ENCODE data around the gene C1QC.

C1QC gene

GRCh38 chr1:22643381-22643780 is at the start of gene C1QC:
C1QC (plus strand) TSS chr1:22643633; CDS start chr1:22644024, 391 bp downstream.
- no peak for DNase-seq (ENCODE audit: low spot score)

DNA sequence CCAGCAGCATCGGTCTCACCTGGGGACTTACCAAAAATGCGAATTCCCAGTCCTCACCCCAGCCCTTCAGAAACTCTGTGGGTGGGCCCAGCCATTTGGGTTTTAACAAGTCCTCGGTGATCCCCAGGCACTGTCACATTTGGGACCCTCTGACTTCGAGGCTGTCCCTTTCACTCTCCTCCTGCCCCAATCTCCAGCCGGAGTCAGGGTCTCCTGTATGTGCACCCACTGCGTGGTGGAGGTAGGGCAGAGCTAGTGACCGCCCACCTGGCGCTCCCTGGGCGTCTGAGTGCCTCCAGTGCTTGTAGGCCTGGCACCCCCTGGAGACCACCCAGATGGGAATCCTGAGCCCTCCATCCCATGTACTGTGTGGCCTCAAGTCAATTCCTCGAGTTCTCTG is 49.0 kb upstream of the C1QC start:
- no peak for DNase-seq (ENCODE audit: low spot score)

DNA sequence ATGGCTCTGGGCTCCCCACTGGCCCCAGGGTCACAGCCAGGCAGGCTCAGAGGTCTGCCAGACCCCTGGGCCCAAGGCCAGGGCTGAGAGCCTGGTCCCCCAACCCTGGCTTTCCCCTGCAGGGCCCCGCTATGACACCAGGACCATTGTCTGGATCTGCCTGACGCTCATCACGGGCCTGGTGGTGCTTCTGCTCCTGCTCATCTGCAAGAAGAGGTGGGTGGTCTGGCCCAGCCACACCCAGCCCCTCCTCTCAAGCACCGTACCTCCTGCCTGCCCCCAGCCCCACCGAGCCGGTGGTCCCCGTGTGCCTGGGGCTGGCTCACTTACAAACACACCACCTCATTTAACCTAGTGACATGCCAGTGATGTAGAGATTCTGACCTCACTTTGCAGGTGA is 48.3 kb upstream of the C1QC start:
- no peak for DNase-seq (ENCODE audit: low spot score)

- DNase-seq (ENCODE audit: low spot score): no peak
Observed at GRCh38 chr1:22597301-22597965, 46.0 kb upstream of the C1QC start.

- no peak for DNase-seq (ENCODE audit: low spot score)
Observed at GRCh38 chr1:22597996-22598395, 45.4 kb upstream of the C1QC start.

GRCh38 chr1:22598736-22599135 is 44.7 kb upstream of the C1QC start:
- no peak for DNase-seq (ENCODE audit: low spot score)

DNA sequence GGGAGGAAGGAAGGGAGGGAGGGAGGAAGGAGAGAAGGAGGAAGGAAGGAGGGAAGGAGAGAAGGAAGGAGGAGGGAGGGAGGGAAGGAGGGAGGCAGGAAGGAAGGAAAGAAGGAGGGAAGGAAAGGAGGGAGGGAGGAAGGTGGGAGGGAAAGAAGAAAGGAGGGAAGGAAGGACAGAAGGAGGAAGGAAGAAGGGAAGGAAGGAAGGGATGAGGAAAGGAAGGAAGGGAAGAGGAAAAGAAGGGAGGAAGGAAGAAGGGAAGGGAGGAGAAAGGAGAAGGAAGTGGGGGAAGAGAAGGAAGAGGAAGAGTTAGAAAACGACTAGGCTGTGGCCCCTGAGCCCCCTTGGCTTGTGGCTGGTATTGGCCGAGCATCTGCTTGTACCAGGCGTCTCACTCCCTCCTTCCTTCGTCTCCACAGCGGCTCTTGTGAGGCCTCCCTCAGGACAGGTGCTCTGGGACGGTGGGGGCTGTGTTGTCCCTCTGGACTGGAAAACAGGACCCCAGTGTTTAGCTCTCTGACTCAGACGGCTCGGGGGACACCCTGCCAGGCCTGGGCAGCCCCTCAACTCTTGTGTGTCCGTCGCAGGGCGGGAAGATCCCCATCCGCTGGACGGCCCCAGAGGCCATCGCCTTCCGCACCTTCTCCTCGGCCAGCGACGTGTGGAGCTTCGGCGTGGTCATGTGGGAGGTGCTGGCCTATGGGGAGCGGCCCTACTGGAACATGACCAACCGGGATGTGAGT is 43.2 kb upstream of the C1QC start:
- no peak for DNase-seq (ENCODE audit: low spot score)

GRCh38 chr1:22600817-22601605 is 42.4 kb upstream of the C1QC start:
- DNase-seq (ENCODE audit: low spot score): no peak

GRCh38 chr1:22601610-22602009 is 41.8 kb upstream of the C1QC start:
- no peak for DNase-seq (ENCODE audit: low spot score)

DNA sequence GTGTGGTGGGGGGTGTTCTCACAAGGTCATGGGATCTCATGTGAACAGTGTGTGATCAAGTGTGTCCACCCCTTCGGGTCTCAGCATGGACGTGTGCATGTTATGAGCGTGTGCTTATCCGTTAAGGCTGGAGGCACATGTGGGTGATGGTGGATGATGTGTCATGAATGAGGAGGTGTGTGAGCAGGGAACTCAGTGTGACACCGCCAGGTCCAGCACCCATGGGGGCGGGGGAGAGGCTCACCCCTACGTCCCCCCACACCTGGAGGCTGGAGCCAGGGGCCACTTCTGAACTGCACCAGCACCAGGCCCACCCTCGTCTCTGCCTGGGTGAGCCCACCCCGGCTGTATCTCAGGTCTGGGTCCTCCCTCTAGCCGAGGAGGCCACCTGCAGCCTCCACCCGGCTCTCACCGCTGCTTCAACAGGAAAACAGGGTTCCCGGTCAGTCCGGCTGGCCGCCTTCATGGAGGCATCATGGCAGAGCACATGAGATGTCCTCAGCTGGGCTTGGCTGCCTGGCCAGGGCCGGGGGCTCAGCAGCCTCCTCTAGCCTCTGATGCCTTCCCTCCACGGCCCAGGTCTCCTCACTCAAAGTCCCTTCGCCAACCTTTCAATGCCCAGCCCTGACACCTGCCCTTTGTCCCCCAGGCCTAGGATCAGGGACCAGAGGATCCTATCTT is 41.2 kb upstream of the C1QC start:
- DNase-seq (ENCODE audit: low spot score): no peak

DNA sequence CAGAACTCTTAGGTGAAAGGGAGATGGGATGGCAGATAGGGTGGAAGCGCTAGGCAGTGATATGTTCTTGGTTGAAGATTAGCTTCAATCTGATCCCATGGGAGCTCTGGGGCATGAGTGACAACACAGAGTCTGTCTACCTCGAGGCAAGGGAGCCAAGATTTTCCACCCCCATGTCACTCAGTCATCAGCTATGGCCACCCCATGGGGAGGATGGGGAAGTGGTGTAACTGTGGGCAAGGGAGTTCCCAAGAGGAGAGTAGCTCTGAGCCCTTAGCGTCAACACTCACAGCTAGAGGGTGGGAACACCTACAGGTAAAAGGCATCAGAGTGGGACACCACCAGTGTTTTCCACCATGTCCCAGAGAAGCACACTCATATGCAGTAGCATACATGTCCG is 37.3 kb upstream of the C1QC start:
- DNase-seq (ENCODE audit: low spot score): no peak

GRCh38 chr1:22607154-22607553 is 36.3 kb upstream of the C1QC start:
- DNase-seq (ENCODE audit: low spot score): peak; percentile 40

GRCh38 chr1:22608361-22608760 is 35.1 kb upstream of the C1QC start:
- no peak for DNase-seq (ENCODE audit: low spot score)

DNA sequence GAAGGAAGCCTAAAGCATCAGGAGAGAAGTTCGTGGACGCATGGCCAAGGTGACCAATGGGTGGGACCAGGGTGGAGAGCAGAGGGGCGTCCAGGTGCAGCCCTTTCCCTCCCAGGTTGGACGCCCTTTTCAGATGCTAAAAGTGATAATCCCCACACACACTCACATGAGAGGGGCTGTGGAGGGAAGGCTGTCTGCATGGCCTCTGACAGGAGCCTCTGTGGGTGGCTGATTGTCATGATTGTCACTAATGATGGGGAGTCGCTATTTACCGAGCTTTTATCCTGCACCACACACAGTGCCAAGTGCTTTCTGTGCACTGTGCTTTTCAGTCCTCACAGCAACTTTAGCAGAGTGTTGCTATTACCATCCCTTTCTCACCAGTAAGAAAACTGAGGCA is 34.1 kb upstream of the C1QC start:
- DNase-seq (ENCODE audit: low spot score): no peak

- DNase-seq (ENCODE audit: low spot score): peak; percentile 65
Observed at GRCh38 chr1:22611530-22611947, 31.9 kb upstream of the C1QC start.

DNA sequence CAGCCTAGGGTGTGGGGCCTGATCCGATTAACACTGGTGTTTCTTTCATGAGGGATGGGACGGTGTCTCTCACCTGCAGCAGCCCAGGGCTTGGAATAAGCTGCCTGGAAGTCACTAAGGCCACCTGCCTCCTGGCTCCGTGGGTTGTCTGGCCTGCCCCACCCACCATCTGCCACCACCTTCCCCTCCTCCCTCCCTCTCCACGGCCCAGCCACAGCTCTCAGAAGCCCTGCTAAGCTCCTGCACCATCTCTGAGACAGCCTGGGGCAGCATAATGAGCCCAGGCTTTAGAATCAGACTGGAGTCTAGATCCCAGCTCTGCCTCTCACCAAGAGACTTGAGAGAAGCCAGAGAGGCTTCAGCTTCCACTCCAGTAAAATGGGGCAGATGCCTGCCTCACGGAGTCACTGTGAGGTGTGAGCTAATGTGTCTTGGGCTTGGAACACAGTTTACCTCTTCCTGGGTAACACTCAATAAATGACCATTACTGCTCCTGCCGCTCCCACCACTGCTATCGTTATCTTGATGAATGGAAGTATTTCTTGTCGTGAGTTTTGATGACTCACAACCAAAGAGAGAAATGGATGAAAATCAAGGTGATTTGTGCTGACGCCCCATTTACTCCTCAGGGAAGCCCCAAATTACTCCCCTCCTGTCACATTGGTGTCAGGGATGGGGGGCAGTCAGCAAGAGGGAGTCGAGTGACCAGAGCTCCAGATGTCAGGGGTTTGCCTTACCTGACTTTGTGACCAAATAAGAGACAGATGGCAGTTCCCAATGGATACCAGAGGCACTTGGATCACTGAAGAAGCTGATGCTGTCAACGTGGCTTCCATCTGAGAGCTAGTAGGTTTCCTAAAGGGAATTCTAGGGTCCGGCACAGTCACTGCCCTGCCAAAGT is 30.5 kb upstream of the C1QC start:
- no peak for DNase-seq (ENCODE audit: low spot score)

GRCh38 chr1:22613572-22613918 is 29.9 kb upstream of the C1QC start:
- DNase-seq (ENCODE audit: low spot score): no peak

DNA sequence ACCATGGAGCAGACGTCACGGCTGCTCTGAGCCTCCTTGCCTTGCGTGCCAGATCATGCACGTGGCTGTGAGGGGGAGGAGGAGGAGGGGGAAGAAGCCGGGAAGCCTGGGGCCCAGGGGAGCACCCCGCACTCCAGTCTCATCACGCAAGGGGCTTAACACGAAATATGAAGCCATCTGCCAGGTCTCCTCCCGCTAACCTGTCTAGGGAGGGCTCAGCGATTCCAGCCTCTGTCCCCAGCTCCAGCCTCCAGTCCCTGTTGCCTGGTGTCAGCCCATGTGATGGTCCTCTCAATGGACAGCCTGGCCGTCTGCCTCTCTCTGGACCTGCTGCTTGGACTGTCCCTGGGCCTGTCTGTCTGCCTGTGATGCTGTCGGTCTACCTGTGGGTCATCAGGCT is 29.5 kb upstream of the C1QC start:
- DNase-seq (ENCODE audit: low spot score): no peak

GRCh38 chr1:22615886-22616285 is 27.5 kb upstream of the C1QC start:
- DNase-seq (ENCODE audit: low spot score): no peak

- DNase-seq (ENCODE audit: low spot score): no peak
Observed at GRCh38 chr1:22616571-22616970, 26.9 kb upstream of the C1QC start.

DNA sequence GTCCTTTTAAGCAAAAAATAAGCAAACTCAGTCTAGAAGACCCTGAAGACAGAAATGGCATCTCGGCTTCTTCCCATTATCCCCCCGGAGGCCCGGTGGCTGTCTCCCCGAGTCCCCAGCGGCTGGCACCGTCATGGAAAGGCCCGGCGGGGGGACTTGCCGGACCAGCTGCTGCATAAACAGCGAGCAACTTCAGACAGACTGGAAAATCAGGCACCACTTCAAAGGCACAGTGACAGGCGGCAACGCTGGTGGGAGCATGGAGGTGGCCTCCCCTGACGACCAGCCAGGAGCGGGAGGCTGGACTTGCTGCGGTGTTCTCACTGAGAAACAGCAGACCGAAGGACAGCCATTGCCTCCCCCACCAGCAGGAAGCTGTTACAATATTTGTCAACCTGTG is 25.4 kb upstream of the C1QC start:
- no peak for DNase-seq (ENCODE audit: low spot score)

GRCh38 chr1:22619252-22619651 is 24.2 kb upstream of the C1QC start:
- DNase-seq (ENCODE audit: low spot score): no peak
